ENCODE data around the gene NTN4. TPM values are rescaled to one million over a fixed set of nuclear protein-coding genes. Genes with fewer than 3 reads are reported as not detected.

NTN4 gene
- total RNA-seq, 1 donor from 2014 or later: 336 TPM

GRCh38 chr12:95715177-95715576 lies 75.4 kb downstream of the NTN4 start:
- H3K36me3 Mint-ChIP-seq (ENCODE audit: low read depth): peaks cover 35% of the 10 kb centered on the region
- no peak overlapping the region for H3K4me3 Mint-ChIP-seq (ENCODE audit: unreplicated experiment)
- TF ChIP-seq CTCF (IDR thresholded peaks at IDR 0.05): no peak
- H3K27me3 Mint-ChIP-seq (ENCODE audit: low read depth): no peaks in the 10 kb centered on the region
- H3K27ac Mint-ChIP-seq (ENCODE audit: unreplicated experiment): no peak overlapping the region
- peaks cover 55% of the 10 kb centered on the region for H3K4me1 Mint-ChIP-seq (ENCODE audit: low read depth)
- H3K9me3 Mint-ChIP-seq (ENCODE audit: low read depth): no peaks in the 10 kb centered on the region
- no peak for DNase-seq (ENCODE audit: low spot score)

- no peak overlapping the region for H3K4me3 Mint-ChIP-seq (ENCODE audit: unreplicated experiment)
- peaks cover 40% of the 10 kb centered on the region for H3K36me3 Mint-ChIP-seq (ENCODE audit: low read depth)
- peaks cover 39% of the 10 kb centered on the region for H3K4me1 Mint-ChIP-seq (ENCODE audit: low read depth)
- TF ChIP-seq CTCF (IDR thresholded peaks at IDR 0.05): no peak
- no peak overlapping the region for H3K27ac Mint-ChIP-seq (ENCODE audit: unreplicated experiment)
- no peaks in the 10 kb centered on the region for H3K27me3 Mint-ChIP-seq (ENCODE audit: low read depth)
- H3K9me3 Mint-ChIP-seq (ENCODE audit: low read depth): no peaks in the 10 kb centered on the region
- no peak for DNase-seq (ENCODE audit: low spot score)
Observed at GRCh38 chr12:95712269-95712668, 78.3 kb downstream of the NTN4 start.

GRCh38 chr12:95710386-95710785 lies 80.2 kb downstream of the NTN4 start:
- Mint-ChIP-seq H3K4me3 (ENCODE audit: unreplicated experiment) (no peak overlapping the region), H3K4me1 (ENCODE audit: low read depth) (peaks cover 46% of the 10 kb centered on the region), H3K9me3 (ENCODE audit: low read depth) (no peaks in the 10 kb centered on the region), H3K27ac (ENCODE audit: unreplicated experiment) (no peak overlapping the region), H3K36me3 (ENCODE audit: low read depth) (peaks cover 40% of the 10 kb centered on the region), H3K27me3 (ENCODE audit: low read depth) (no peaks in the 10 kb centered on the region)
- no peak for DNase-seq (ENCODE audit: low spot score)
- TF ChIP-seq CTCF (IDR thresholded peaks at IDR 0.05): no peak

GRCh38 chr12:95709152-95709551 lies 81.4 kb downstream of the NTN4 start:
- Mint-ChIP-seq H3K9me3 (ENCODE audit: low read depth) (no peaks in the 10 kb centered on the region), H3K27ac (ENCODE audit: unreplicated experiment) (peak overlapping the region; percentile 51), H3K27me3 (ENCODE audit: low read depth) (no peaks in the 10 kb centered on the region), H3K36me3 (ENCODE audit: low read depth) (peaks cover 44% of the 10 kb centered on the region), H3K4me3 (ENCODE audit: unreplicated experiment) (no peak overlapping the region), H3K4me1 (ENCODE audit: low read depth) (peaks cover 47% of the 10 kb centered on the region)
- TF ChIP-seq CTCF (IDR thresholded peaks at IDR 0.05): no peak
- DNase-seq (ENCODE audit: low spot score): no peak

GRCh38 chr12:95705143-95705542 lies 85.4 kb downstream of the NTN4 start:
- no peak overlapping the region for H3K4me3 Mint-ChIP-seq (ENCODE audit: unreplicated experiment)
- H3K36me3 Mint-ChIP-seq (ENCODE audit: low read depth): peaks cover 41% of the 10 kb centered on the region
- no peak for DNase-seq (ENCODE audit: low spot score)
- peaks cover 52% of the 10 kb centered on the region for H3K4me1 Mint-ChIP-seq (ENCODE audit: low read depth)
- TF ChIP-seq CTCF (IDR thresholded peaks at IDR 0.05): no peak
- no peaks in the 10 kb centered on the region for H3K27me3 Mint-ChIP-seq (ENCODE audit: low read depth)
- H3K27ac Mint-ChIP-seq (ENCODE audit: unreplicated experiment): peak overlapping the region; percentile 75
- H3K9me3 Mint-ChIP-seq (ENCODE audit: low read depth): no peaks in the 10 kb centered on the region
